ENCODE results near the gene ATP1A4. TPM values are rescaled to one million over a fixed set of nuclear protein-coding genes. Genes with fewer than 3 reads are reported as not detected.

Gene ATP1A4
- total RNA-seq, 1 donor from 2014 or later, result not detected

- H3K4me3 Mint-ChIP-seq (ENCODE audit: unreplicated experiment), result no peak overlapping the region
- H3K4me1 Mint-ChIP-seq (ENCODE audit: low read depth), result peaks cover 10% of the 10 kb centered on the region
- TF ChIP-seq CTCF (IDR thresholded peaks at IDR 0.05), result no peak
- no peak overlapping the region for H3K27ac Mint-ChIP-seq (ENCODE audit: unreplicated experiment)
- no peaks in the 10 kb centered on the region for H3K36me3 Mint-ChIP-seq (ENCODE audit: low read depth)
- no peak for DNase-seq (ENCODE audit: low spot score)
- no peaks in the 10 kb centered on the region for H3K9me3 Mint-ChIP-seq (ENCODE audit: low read depth)
- H3K27me3 Mint-ChIP-seq (ENCODE audit: low read depth), result no peaks in the 10 kb centered on the region
Observed at GRCh38 chr1:160193832-160194736, 42.7 kb downstream of the ATP1A4 start.

GRCh38 chr1:160194737-160195059 is 43.3 kb downstream of the ATP1A4 start:
- no peak for DNase-seq (ENCODE audit: low spot score)
- no peak overlapping the region for H3K27ac Mint-ChIP-seq (ENCODE audit: unreplicated experiment)
- no peaks in the 10 kb centered on the region for H3K27me3 Mint-ChIP-seq (ENCODE audit: low read depth)
- H3K36me3 Mint-ChIP-seq (ENCODE audit: low read depth), result no peaks in the 10 kb centered on the region
- H3K4me1 Mint-ChIP-seq (ENCODE audit: low read depth), result peaks cover 6% of the 10 kb centered on the region
- H3K4me3 Mint-ChIP-seq (ENCODE audit: unreplicated experiment), result no peak overlapping the region
- no peak for TF ChIP-seq CTCF (IDR thresholded peaks at IDR 0.05)
- no peaks in the 10 kb centered on the region for H3K9me3 Mint-ChIP-seq (ENCODE audit: low read depth)

- Mint-ChIP-seq H3K4me1 (ENCODE audit: low read depth) (no peaks in the 10 kb centered on the region), H3K4me3 (ENCODE audit: unreplicated experiment) (no peak overlapping the region), H3K27ac (ENCODE audit: unreplicated experiment) (no peak overlapping the region), H3K36me3 (ENCODE audit: low read depth) (no peaks in the 10 kb centered on the region), H3K27me3 (ENCODE audit: low read depth) (no peaks in the 10 kb centered on the region), H3K9me3 (ENCODE audit: low read depth) (no peaks in the 10 kb centered on the region)
- TF ChIP-seq CTCF (IDR thresholded peaks at IDR 0.05), result no peak
- DNase-seq (ENCODE audit: low spot score), result no peak
Observed at GRCh38 chr1:160196143-160196542, 44.7 kb downstream of the ATP1A4 start.

GRCh38 chr1:160197231-160197630 is 45.8 kb downstream of the ATP1A4 start:
- H3K27me3 Mint-ChIP-seq (ENCODE audit: low read depth), result no peaks in the 10 kb centered on the region
- no peaks in the 10 kb centered on the region for H3K9me3 Mint-ChIP-seq (ENCODE audit: low read depth)
- no peak for TF ChIP-seq CTCF (IDR thresholded peaks at IDR 0.05)
- no peak for DNase-seq (ENCODE audit: low spot score)
- H3K4me3 Mint-ChIP-seq (ENCODE audit: unreplicated experiment), result no peak overlapping the region
- H3K27ac Mint-ChIP-seq (ENCODE audit: unreplicated experiment), result no peak overlapping the region
- H3K4me1 Mint-ChIP-seq (ENCODE audit: low read depth), result no peaks in the 10 kb centered on the region
- H3K36me3 Mint-ChIP-seq (ENCODE audit: low read depth), result no peaks in the 10 kb centered on the region

- no peak overlapping the region for H3K4me3 Mint-ChIP-seq (ENCODE audit: unreplicated experiment)
- peaks cover 10% of the 10 kb centered on the region for H3K4me1 Mint-ChIP-seq (ENCODE audit: low read depth)
- TF ChIP-seq CTCF (IDR thresholded peaks at IDR 0.05), result no peak
- no peaks in the 10 kb centered on the region for H3K27me3 Mint-ChIP-seq (ENCODE audit: low read depth)
- no peak for DNase-seq (ENCODE audit: low spot score)
- H3K27ac Mint-ChIP-seq (ENCODE audit: unreplicated experiment), result no peak overlapping the region
- no peaks in the 10 kb centered on the region for H3K36me3 Mint-ChIP-seq (ENCODE audit: low read depth)
- H3K9me3 Mint-ChIP-seq (ENCODE audit: low read depth), result no peaks in the 10 kb centered on the region
Observed at GRCh38 chr1:160200786-160201185, 49.4 kb downstream of the ATP1A4 start.
